ENCODE measurements around the gene RPL13A.

Gene RPL13A

GRCh38 chr19:49513746-49514118, 26.3 kb downstream of the RPL13A start:
- no peak overlapping the region for H3K27ac ChIP-seq
- no peak for DNase-seq
- TF ChIP-seq CTCF (IDR thresholded peaks at IDR 0.05; ENCODE audit: low read depth, low read length, missing control alignments): no peak
- no peaks in the 10 kb centered on the region for H3K27me3 ChIP-seq (replicated peaks)
- H3K36me3 ChIP-seq (replicated peaks): no peaks in the 10 kb centered on the region
- in situ Hi-C loops (cut with HindIII; ENCODE audit: low pct_ligation_motif_present, low sequenced_read_pairs): loop anchor here (10.0 kb wide), 1 partner anchor 51 kb away; no protein-coding TSS in a partner anchor
- H3K4me3 ChIP-seq (ENCODE audit: low read depth, low read length): peak overlapping the region; percentile 66

GRCh38 chr19:49514151-49514550, 26.7 kb downstream of the RPL13A start:
- no peak for DNase-seq
- H3K4me3 ChIP-seq (ENCODE audit: low read depth, low read length): no peak overlapping the region
- in situ Hi-C loops (cut with HindIII; ENCODE audit: low pct_ligation_motif_present, low sequenced_read_pairs): loop anchor here (10.0 kb wide), 1 partner anchor 51 kb away; no protein-coding TSS in a partner anchor
- no peaks in the 10 kb centered on the region for H3K27me3 ChIP-seq (replicated peaks)
- no peak overlapping the region for H3K27ac ChIP-seq
- no peak for TF ChIP-seq CTCF (IDR thresholded peaks at IDR 0.05; ENCODE audit: low read depth, low read length, missing control alignments)
- no peaks in the 10 kb centered on the region for H3K36me3 ChIP-seq (replicated peaks)

- Histone ChIP-seq H3K36me3 (replicated peaks) (no peaks in the 10 kb centered on the region), H3K27ac (no peak overlapping the region), H3K4me3 (ENCODE audit: low read depth, low read length) (no peak overlapping the region), H3K27me3 (replicated peaks) (no peaks in the 10 kb centered on the region)
- in situ Hi-C loops (cut with HindIII; ENCODE audit: low pct_ligation_motif_present, low sequenced_read_pairs): loop anchor here (10.0 kb wide), 1 partner anchor 49 kb away; no protein-coding TSS in a partner anchor
- no peak for TF ChIP-seq CTCF (IDR thresholded peaks at IDR 0.05; ENCODE audit: low read depth, low read length, missing control alignments)
- no peak for DNase-seq
Measured at GRCh38 chr19:49515767-49516166, 28.4 kb downstream of the RPL13A start.

GRCh38 chr19:49518033-49518432, 30.6 kb downstream of the RPL13A start:
- no peaks in the 10 kb centered on the region for H3K27me3 ChIP-seq (replicated peaks)
- no peak for DNase-seq
- TF ChIP-seq CTCF (IDR thresholded peaks at IDR 0.05; ENCODE audit: low read depth, low read length, missing control alignments): no peak
- no peak overlapping the region for H3K4me3 ChIP-seq (ENCODE audit: low read depth, low read length)
- H3K36me3 ChIP-seq (replicated peaks): no peaks in the 10 kb centered on the region
- in situ Hi-C loops (cut with HindIII; ENCODE audit: low pct_ligation_motif_present, low sequenced_read_pairs): loop anchor here (10.0 kb wide), 1 partner anchor 47 kb away; no protein-coding TSS in a partner anchor
- H3K27ac ChIP-seq: no peak overlapping the region

- in situ Hi-C loops (cut with HindIII; ENCODE audit: low pct_ligation_motif_present, low sequenced_read_pairs): no loop called here
- TF ChIP-seq CTCF (IDR thresholded peaks at IDR 0.05; ENCODE audit: low read depth, low read length, missing control alignments): no peak
- Histone ChIP-seq H3K36me3 (replicated peaks) (no peaks in the 10 kb centered on the region), H3K27me3 (replicated peaks) (no peaks in the 10 kb centered on the region), H3K27ac (no peak overlapping the region), H3K4me3 (ENCODE audit: low read depth, low read length) (no peak overlapping the region)
- no peak for DNase-seq
Measured at GRCh38 chr19:49520705-49521319, 33.4 kb downstream of the RPL13A start.

Data from brain microvascular endothelial cell (primary cell).